ENCODE results near the gene SULT1E1.

GRCh38 chr4:69874507-69874906 is 14.6 kb upstream of the SULT1E1 start:
- no peak for TF ChIP-seq CTCF (IDR thresholded peaks at IDR 0.05)
- TF ChIP-seq EZH2 (IDR thresholded peaks at IDR 0.05) = no peak
